GM12874 (cell line): ENCODE measurements around the gene GPR173.

Experiments
- CTCF ChIP-seq: IDR thresholded peaks from 2 replicates; pipeline ENCODE4 v1.5.1; 2011; ENCODE audit warnings: low read depth, mild to moderate bottlenecking, control low read depth, low read length, moderate library complexity; ENCODE audit not compliant: insufficient read depth

GPR173 gene

GRCh38 chrX:53122013-53122412 is 73.4 kb downstream of the GPR173 start:
- no peak for TF ChIP-seq CTCF

DNA sequence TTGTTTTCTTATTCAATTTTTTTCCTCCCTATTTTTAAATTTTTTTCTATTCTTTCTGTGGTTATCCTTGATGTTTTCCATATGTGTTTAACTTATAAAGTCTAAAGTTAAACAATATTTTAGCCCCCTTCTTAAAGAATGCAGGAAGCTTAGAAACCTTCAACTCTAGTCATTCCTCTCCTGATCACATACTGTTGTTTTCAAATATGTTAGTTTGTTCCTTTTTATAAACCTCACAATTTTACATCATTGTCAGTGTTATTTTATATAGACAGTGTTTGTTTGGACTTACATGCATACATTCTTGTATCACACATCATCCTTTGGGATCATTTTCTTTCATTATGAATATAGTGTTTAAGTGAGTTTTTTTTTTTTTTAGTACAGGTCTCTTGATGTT is 76.9 kb downstream of the GPR173 start:
- no peak for TF ChIP-seq CTCF

- TF ChIP-seq CTCF = no peak
These were observed 77.8 kb downstream of the GPR173 start for GRCh38 chrX:53126377-53126776.

DNA sequence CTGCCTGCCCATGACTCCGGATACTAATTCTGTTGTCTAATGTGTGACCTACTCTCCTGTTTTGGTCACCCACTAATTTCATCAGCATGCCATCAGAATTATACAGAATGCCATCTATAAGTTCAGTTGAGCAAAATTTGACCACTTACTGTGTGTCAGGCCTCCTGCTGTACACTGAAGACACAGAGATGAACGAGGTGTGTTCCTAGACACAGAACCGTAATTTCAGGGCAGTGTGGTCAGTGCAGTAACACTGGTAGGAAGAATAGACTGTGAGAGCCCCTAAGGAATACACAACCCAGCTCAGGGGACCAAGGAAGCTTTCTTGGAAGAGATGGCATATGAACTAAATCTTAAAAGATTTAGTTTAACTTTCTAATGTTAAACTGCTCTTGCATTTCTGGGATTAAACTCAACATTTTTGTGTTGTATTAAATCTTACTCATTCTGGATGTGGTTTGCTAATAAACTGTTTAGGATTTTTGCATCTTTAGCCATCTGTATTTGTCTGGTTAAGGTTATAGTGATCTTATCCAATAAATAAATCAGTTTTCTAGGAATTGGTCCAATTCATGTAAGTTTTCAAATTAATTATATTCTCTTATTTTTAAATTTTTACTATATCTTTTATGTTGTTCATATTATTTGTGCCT is 79.6 kb downstream of the GPR173 start:
- no peak for TF ChIP-seq CTCF
